DOHH2 (cell line): ENCODE measurements around the gene PROM1.

Source experiments
- CTCF ChIP-seq: fragments of 200-600 bp; sonication (generic); IDR thresholded peaks from one replicate; pipeline ENCODE4 v1.5.1; 2014; ENCODE audit warnings: antibody characterized with exemption, mild to moderate bottlenecking, low read depth, low read length; ENCODE audit not compliant: poor library complexity, severe bottlenecking
- EZH2phosphoT487 ChIP-seq: fragments of 200-600 bp; sonication (generic); IDR thresholded peaks from 2 replicates; pipeline ENCODE4 v1.6.1; 2017; ENCODE audit warnings: borderline replicate concordance, mild to moderate bottlenecking, antibody characterized with exemption, low read length, moderate library complexity, mixed read lengths

GRCh38 chr4:16088601-16089000 lies 4.8 kb upstream of the PROM1 start:
- TF ChIP-seq EZH2phosphoT487: no peak
- no peak for TF ChIP-seq CTCF
